ENCODE data around the gene STAP1.
"Not testable (repeated sequence)": the region's sequence is repeated elsewhere in the genome, so short reads cannot be mapped to it uniquely, and the experiment has no call there.

The STAP1 gene

GRCh38 chr4:67558493-67558892, at the start of gene STAP1:
Gene STAP1, plus strand, starts transcription at chr4:67558727. Its CDS starts 83 bp downstream, at chr4:67558810.
- DNase-seq (ENCODE audit: low read depth): no peak

DNA sequence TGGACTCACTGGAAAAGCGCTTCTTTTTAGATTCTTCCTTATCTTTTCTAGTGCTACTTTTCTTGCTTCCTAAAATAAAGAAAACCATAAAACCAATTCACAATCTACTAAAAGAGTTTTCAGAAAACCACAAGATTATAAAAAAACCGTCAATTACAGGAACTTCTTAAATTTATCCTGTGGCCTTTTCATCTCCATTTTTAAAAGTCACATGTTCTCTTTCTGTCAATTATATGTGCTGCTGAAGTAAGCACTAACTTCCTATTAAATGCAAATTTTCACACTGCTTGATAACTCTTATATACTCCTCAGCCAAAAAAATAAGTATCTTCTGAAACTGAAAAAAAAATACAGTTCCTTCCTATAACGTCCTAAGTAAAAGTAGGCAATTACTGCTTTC, 46.0 kb upstream of the STAP1 start:
- no peak for DNase-seq (ENCODE audit: low read depth)

DNA sequence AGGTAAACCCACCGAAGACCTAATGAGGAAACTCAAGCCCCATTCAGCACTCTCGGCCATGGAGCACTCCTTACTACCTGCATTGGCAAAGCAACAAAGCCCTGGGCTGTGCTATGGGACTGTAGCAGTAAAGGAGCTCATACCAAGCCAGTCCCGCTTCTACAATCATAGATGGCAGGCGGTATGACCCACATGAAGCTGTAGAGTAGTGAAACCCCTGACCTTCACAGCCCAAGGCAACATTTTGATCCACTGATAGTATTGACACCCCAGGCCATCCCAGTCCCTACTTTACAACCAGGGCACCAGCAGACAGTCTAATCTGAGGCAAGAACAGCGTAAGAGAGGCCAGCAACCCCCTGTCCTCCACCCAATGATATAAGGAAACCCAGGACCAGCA, 38.4 kb upstream of the STAP1 start:
- DNase-seq (ENCODE audit: low read depth): no peak

- no peak for DNase-seq (ENCODE audit: low read depth)
Measured at GRCh38 chr4:67521506-67521905, 37.0 kb upstream of the STAP1 start.

DNA sequence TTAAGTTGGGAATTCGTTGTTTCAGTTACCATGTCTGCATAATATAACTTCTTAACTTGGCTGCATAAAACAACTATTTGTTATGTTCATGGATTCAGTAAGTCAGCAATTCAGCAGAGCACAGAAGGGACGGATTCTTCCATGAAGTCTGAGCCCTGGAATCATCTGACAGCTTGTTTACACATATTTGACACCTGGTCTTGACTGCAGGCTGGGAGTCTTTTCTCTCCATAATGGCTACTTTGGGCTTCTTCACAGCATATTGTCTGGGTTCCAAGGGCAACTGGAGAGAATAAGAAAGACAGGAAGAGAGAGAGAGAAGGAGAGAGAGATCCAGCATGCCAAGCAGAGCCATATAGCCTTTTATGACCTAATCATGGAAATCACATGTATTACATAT, 36.3 kb upstream of the STAP1 start:
- DNase-seq (ENCODE audit: low read depth): no peak

DNA sequence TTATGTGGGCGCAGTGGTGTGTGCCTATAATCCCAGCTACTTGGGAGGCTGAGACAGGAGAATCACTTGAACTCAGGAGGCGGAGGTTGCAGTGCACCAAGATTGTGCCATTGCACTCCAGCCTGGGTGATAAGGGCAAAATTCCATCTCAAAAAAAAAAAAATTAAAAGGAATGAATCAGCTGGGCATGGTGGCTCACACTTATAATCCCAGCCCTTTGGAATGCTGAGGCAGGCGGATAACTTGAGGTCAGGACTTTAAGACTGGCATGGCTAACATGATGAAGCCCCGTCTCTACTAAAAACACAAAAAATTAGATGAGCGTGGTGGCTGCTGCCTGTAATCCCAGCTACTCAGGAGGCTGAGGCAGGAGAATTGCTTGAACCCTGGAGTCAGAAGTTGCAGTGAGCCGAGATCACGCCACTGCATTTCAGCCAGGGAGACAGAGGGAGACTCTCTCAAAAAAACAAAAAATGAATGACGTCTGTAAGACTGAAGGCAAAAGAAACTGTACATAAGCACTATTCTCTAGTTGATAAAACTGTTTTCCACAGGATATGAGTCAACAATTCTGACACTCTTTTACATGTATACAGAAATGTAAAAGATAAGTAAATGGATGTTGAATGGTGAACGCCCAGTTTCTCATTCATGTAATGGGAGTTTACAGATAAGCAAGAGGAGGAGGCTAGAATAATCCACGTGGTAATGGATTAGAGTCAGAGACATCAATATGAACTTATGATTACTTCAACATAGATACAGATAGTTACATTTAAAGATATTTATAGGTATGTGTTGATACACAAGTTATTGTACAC, 35.5 kb upstream of the STAP1 start:
- no peak for DNase-seq (ENCODE audit: low read depth)

DNA sequence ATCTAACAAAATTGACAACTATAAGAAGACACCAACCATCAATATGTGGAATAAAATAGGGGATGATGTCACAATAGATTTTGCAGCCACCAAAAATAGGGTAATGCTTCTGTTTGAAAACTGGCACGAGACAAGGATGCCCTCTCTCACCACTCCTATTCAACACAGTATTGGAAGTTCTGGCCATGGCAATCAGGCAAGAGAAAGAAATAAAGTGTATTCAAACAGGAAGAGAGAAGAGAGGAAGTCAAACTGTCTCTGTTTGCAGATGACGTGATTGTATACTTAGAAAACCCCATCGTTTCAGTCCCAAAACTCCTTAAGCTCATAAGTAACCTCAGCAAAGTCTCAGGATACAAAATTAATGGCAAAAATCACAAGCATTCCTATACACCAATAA, 34.4 kb upstream of the STAP1 start:
- DNase-seq (ENCODE audit: low read depth): not testable (repeated sequence)

- DNase-seq (ENCODE audit: low read depth): no peak
Measured at GRCh38 chr4:67531379-67531962, 27.1 kb upstream of the STAP1 start.

DNA sequence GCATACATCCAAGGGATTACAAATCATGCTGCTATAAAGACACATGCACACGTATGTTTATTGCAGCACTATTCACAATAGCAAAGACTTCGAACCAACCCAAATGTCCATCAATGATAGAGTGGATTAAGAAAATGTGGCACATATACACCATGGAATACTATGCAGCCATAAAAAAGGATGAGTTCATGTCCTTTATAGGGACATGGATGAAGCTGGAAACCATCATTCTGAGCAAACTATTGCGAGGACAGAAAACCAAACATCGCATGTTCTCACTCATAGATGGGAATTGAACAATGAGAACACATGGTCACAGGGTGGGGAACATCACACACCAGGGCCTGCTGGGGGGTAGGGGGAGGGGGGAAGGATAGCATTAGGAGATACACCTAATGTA, 26.1 kb upstream of the STAP1 start:
- not testable (repeated sequence) for DNase-seq (ENCODE audit: low read depth)

DNA sequence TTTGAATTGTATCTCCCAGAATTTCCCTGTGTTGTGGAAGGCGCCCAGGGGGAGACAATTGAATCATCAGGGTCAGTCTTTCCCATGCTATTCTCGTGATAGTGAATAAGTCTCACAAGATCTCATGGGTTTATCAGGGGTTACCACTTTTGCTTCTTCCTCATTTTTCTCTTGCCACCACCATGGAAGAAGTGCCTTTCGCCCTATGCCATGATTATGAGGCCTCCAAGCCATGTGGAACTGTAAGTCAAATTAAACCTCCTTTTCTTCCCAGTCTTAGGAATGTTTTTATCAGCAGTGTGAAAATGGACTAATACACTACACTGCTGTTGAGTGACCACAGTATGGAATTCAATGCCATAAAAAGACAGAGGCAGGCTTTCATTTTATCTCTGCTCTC, 25.4 kb upstream of the STAP1 start:
- no peak for DNase-seq (ENCODE audit: low read depth)

DNA sequence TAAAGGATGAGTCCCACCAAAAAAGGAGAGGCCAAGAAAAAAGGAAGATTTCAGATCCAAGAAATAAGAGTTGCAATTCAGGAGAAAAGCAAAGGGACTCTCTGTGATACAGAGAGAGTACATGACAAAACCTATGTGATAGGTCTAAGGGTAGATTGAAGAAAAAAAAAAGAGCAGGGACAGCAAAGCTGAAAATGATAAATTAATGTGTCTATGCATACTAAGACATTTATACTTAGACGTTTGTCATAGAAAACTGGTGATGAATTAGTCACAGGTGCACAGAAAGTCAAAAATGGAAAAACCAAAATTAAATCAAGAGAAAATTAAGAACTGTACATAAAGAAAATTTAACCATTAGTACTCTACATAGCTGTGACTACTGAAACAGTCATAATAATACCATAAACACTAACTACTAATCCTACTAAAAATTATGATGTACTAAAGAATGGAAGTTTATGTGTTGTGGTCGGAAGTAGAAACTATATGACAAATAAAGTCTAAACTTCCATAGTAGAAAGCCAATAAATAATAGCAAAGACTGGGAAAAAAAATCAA, 23.2 kb upstream of the STAP1 start:
- no peak for DNase-seq (ENCODE audit: low read depth)

- DNase-seq (ENCODE audit: low read depth): no peak
Measured at GRCh38 chr4:67539830-67540229, 18.7 kb upstream of the STAP1 start.

DNA sequence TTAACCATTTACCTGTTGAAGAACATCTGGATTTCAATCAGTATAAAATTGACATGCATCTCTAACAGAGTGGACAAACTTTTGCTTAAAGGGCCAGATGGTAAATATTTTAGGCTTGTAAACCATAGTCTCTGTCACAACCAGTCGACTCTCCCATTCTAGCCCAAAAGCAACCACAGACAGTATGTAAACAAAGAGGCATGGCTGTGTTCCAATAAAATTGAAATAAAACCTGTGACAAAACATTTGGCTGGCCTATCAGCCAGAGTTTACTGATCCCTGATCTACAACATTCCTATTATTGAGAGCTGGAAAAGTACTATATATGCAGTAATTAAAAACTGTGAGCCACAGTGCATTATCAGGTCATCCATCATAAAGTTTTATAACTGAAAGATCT, 16.5 kb upstream of the STAP1 start:
- DNase-seq (ENCODE audit: low read depth): no peak

- peak; percentile 92 for DNase-seq (ENCODE audit: low read depth)
Measured at GRCh38 chr4:67545199-67546003, 13.1 kb upstream of the STAP1 start, which contains the start of gene CENPC. Gene CENPC, minus strand, starts transcription at chr4:67545503. Its CDS starts 148 bp downstream, at chr4:67545355.

- DNase-seq (ENCODE audit: low read depth): no peak
Measured at GRCh38 chr4:67546004-67546356, 12.5 kb upstream of the STAP1 start.

DNA sequence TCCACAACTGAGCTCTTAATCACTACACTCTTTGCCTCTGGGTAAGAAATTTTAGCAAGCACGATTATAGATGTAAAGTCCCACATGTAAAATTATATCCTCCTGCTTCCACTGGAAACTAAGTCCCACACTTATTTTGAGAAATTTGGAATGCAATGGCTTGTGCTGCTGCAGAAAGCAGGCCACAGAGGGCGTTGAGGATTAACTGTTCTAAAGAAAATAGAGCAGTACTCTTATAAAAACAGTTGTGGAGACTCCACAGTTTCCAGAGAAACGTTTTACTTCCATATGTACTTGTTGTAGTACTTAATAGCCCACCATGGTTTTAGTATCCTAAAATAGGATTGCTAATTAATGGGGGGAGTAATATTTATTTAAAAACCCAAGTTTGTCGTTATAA, 11.6 kb upstream of the STAP1 start:
- no peak for DNase-seq (ENCODE audit: low read depth)

GRCh38 chr4:67549123-67549522, 9.4 kb upstream of the STAP1 start:
- no peak for DNase-seq (ENCODE audit: low read depth)

DNA sequence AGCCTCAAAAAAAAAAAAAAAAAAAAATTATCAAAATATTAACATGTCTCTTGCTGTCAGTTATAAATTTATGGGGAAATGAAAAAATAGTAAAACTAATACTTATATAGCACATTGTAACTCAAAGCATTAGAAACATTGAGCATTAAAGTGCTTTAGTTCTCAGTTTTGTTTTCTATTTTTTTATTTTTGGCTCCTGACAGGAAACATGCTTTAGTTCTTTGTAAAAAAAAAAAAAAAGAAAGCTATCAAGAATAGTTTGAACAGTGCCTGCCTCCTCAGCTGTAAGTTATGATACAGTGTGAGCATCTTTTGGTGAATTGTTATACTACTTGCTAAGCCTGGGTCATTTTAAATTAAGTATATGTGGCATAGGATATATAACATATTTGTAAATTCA, 8.1 kb upstream of the STAP1 start:
- no peak for DNase-seq (ENCODE audit: low read depth)

DNA sequence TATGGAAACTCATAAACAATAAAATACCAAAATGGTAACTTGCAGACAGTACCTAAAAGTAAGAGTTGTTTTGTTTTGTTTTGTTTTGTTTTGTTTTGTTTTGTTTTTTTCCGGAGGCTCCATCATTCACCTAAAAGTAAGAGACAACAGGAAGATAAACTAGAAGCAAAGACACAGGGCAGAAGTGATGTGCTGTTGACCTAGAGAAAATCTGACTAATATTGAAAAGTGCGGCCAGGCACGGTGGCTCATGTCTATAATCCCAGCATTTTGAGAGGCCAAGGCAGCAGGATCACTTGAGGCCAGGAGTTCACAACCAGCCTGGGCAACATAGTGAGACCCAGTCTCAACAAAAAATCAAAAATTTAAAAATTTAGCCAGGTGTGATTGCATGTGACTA, 7.7 kb upstream of the STAP1 start:
- no peak for DNase-seq (ENCODE audit: low read depth)

DNA sequence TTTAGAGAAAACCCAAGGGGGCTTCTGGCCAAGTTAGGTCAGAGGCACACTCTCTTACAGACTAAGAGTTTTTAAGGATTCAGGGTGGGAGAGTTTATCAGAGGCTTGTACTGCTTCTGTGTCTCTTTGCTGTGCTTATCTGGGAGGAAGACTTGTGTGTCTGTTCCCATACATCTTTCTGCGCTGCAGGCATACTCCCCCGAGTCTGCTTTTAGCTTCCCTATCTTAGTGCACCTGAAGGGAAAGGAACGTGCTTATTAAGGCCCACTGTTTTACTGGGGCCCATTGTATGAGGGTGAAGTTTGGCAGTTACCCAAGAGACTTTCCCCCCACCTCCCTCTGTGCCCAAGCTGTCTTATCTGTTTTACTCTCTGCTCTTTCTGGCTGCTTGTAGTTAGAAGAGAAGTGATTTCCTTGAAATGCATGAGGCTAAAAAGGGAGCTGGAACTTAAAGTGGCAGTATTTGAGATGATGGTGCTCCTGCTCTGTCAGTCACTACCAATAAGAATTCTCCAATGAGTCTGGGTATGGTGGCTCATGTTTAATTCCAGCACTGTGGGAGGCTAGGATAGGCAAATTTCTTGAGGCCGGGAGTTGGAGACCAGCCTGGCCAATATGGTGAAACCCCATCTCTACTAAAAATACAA, 6.3 kb upstream of the STAP1 start:
- DNase-seq (ENCODE audit: low read depth): not testable (repeated sequence)

DNA sequence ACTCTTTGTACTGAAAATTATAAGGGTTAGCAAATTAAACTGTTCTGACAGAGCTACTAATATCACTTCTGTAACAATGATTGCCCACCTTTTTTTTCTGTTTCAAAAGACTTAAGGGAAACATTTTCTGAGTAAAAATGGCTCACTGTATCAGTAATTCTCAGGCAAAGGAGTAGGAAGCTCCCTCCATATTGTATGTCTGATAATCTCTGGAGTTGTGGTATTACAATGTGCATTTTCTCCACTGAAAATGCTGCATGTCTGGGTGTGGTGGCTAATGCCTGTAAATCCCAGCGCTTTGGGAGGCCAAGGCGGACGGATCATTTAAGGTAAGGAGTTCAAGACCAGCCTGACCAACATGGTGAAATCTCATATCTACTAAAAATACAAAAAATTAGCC, 4.4 kb upstream of the STAP1 start:
- no peak for DNase-seq (ENCODE audit: low read depth)

GRCh38 chr4:67555447-67555846, 3.1 kb upstream of the STAP1 start:
- no peak for DNase-seq (ENCODE audit: low read depth)
